NCI-H2107 treated with DMSO at 0.1 percent for 48 hours (cell line): ENCODE results near the gene NR1I2.

Experiments used
- DNase-seq: peaks from one replicate; lab custom pipeline; 2025; ENCODE audit not compliant: unreplicated experiment; lab: John Stamatoyannopoulos, UW

NR1I2 gene

GRCh38 chr3:119781330-119782198 lies at the start of gene NR1I2:
TSS of gene NR1I2 (plus strand) at chr3:119782101.
- DNase-seq = peak; percentile 29

DNA sequence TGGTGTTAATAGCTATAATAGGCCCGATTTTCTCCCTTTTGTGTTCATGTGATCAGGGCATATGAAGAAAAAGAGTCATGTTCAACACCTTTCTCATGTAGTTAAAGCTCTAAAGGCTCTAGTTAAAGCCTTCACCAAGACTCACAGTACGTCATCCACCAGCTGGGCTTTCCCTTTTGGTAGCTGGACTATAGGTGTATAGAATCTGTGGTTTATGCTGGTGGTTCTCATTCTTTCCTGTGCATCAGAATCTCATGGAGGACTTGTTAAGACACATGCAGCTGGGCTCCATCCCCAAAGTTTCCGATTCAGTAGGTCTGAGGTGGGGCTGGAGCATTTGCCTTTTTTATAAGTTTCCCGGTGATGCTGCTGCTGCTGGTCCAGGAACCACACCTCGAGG lies 48.1 kb upstream of the NR1I2 start:
- DNase-seq = no peak

DNA sequence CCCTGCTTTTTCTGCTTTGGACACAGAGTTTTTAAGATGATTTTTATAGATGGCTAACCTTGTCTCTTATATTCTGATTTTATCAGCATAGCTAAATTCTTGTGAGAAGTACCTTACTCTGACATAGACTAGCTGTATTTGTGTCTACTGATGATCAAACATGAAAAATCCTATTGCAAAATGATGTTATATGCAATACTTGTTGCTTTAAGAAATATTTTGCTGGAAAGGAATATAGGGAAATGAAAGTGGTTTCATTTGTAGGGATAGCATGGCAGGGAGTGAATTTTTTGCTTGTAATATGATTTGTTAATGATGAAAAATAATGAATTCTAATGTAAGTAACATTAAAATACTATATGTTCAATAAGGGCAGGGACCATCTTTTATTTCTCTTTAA lies 43.2 kb upstream of the NR1I2 start:
- no peak for DNase-seq

GRCh38 chr3:119741657-119742590 lies 40.0 kb upstream of the NR1I2 start:
- no peak for DNase-seq

DNA sequence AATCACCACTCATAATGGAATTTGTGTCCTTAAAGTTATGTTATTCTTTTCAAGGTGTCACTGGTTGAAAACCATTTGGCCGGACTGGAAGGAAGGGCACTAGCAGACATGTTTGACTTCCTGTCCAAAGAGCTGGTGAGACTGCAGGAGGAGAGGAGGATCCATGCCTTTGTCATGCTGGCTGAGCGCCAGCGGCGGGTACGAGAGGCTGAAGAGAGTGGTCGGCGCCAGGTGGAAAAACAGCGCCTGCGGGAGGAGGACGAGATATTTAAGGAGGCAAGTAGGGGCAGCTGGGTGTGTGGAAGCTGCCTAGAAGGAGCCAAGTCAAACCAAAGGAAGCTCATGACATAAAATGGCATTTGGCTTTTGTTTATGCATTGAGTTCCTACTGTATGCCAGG lies 38.0 kb upstream of the NR1I2 start:
- DNase-seq = no peak

GRCh38 chr3:119745942-119746341 lies 36.0 kb upstream of the NR1I2 start:
- DNase-seq = no peak

- DNase-seq = no peak
Measured at GRCh38 chr3:119746423-119746822, 35.5 kb upstream of the NR1I2 start.

DNA sequence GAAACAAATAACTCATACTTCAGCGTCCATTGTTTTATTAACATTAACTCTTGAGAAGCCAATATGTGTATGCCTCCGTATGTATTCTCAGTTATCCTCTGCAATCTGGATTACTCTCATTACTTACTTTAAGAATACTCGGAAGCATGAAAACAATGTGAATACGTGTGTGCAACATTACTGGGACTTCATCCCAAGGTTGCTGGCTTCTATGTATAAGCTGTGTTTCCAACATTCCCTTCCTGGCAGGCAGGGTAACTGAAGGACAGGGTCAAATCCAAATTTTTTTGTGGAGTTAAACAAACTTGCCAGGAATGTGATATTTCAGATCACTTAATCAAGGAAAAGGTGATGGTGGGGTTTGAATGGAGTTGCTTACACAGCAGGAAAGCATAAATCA lies 34.5 kb upstream of the NR1I2 start:
- DNase-seq = no peak

- DNase-seq = no peak
Measured at GRCh38 chr3:119748991-119749390, 32.9 kb upstream of the NR1I2 start.

DNA sequence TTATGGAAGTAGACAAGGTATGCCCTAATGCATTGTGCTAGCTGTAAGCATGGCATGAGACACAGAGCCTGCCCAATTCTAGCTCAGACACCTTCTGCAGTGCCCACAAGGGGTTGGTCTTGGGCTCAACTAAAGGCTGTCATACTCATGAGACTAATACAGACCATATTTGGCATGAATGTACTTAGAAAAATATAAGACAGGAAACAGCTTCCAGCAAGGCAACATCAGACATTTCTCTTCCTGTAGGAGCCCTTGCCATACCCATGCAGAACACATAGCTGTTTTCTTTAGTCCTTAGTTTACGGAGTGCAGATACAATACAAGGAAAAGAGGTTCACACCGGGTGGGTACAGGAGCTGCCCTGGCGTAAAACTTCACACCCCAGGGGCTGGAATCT lies 30.5 kb upstream of the NR1I2 start:
- DNase-seq = no peak

GRCh38 chr3:119759962-119760361 lies 21.9 kb upstream of the NR1I2 start:
- DNase-seq = no peak

DNA sequence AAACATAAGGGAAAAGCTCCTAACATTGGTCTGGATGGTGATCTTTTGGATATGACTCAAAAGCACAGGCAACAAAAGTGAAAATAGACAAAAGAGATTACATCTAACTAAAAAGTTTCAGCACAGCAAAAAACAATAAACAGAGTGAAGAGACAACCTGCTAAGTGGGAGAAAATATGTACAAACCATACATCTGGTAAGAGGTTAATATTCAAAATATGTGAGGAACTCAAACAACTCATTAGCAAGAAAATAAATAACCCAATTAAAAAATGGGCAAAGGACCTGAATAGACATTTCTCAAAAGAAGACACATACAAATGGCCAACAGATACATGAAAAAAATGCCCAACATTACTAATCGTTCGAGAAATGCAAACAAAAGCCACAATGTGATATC lies 19.0 kb upstream of the NR1I2 start:
- no peak for DNase-seq

- no peak for DNase-seq
Measured at GRCh38 chr3:119763466-119763865, 18.4 kb upstream of the NR1I2 start.

- DNase-seq = no peak
Measured at GRCh38 chr3:119765239-119765638, 16.7 kb upstream of the NR1I2 start.

DNA sequence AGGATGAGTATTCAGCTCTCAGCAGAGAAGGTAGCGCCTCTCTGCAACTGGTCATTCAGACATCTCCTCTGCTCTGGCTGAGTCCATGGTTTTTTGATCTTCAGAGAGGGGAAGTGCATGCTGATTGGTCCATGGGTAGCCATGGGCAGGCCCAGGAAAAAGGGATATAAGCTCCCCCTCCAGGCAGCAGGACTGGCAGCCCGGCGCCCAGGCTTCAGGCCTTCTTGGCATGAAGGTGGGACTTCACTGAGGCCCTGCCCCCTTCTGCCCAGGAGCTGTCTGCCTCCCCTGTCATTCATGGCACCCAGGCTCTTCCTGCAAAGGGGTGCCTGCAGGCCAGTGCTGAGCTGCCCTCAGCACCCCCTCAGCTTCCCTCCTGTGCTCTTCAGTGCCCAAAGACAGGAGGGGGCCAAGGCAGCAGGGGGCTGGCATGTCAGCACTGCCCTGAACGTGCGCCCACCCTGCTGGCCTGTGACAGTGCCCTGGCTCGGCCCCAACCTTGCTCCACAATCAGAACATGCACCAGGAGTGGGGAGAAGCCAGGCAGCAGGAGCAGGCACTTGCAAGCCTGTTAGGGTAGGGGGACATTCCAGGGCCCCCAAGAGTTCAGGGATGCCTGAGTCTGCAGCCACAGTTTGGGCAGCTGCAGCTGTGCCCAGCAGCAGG lies 13.8 kb upstream of the NR1I2 start:
- DNase-seq = no peak

- no peak for DNase-seq
Measured at GRCh38 chr3:119768668-119769393, 13.1 kb upstream of the NR1I2 start.

GRCh38 chr3:119769394-119770149 lies 12.3 kb upstream of the NR1I2 start:
- DNase-seq = no peak

DNA sequence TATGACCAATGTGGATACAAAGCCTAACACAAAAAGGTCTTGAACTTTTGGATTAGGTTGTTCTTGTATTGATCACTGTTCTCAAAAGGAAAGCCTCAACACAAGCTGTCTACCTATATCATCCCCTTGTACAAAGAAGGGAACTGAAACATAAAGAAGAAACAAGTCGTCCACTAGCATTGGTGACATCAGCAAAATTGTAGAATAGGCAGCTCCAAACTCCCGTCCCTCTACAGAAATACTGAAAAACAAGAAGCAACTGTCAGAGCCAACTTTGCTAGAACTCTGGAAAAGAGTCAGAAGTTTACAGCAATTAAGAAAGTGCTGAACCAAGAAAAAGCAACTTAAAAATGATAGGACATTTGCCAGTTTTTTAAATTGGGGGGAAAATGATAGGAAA lies 7.5 kb upstream of the NR1I2 start:
- DNase-seq = no peak

DNA sequence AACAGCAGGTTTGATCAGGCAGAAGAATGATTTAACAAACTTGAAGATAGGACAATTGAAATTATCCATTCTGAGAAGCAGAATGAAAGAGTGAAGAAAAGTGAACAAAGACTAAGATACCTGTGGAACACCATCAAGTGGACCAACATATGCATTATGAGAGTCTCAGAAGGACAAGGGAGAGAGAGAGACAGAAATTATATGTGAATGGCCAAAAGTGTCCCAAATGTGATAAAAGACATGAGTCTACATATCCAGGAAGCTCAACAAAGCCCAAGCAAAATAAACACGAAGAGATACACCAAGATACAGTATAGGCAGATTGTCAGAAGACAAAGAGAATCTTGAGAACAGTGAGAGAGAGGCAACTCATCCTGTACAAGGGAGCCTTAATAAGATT lies 5.6 kb upstream of the NR1I2 start:
- no peak for DNase-seq

- no peak for DNase-seq
Measured at GRCh38 chr3:119778176-119778575, 3.7 kb upstream of the NR1I2 start.
